ENCODE results near the gene SIPA1L3. TPM values are rescaled to one million over a fixed set of nuclear protein-coding genes. Genes with fewer than 3 reads are reported as not detected.
"Not testable (repeated sequence)": the region's sequence is repeated elsewhere in the genome, so short reads cannot be mapped to it uniquely, and the experiment has no call there.

Gene SIPA1L3
- total and polyA plus RNA-seq, 10 of the 15 experiments (the other 5 are each of a cell fraction or from before 2014, with no cell fraction given): 0.24 to 66.2 (median 19.1) TPM

GRCh38 chr19:37864501-37864900 is 42.5 kb upstream of the SIPA1L3 start:
- Histone ChIP-seq H3K9me3 (replicated peaks; ENCODE audit: control insufficient read depth, insufficient read depth, low read length) (no peaks in the 10 kb centered on the region; the same call in 2 of the 3 replicates), H3K4me3 (no peak overlapping the region), H4K20me1 (ENCODE audit: control insufficient read depth, insufficient read depth) (no peaks in the 10 kb centered on the region), H3K4me1 (ENCODE audit: control insufficient read depth, insufficient read depth, low read length) (no peaks in the 10 kb centered on the region), H3K27ac (ENCODE audit: control insufficient read depth, insufficient read depth) (no peak overlapping the region), H2AFZ (ENCODE audit: control insufficient read depth, low read depth, low read length) (no peak overlapping the region), H3K4me2 (ENCODE audit: control insufficient read depth, insufficient read depth) (no peak overlapping the region), H3K9ac (ENCODE audit: control insufficient read depth, insufficient read depth, low read length) (no peak overlapping the region), H3K36me3 (ENCODE audit: control insufficient read depth in 2 of 2, insufficient read depth in 2 of 2, low read length in 1 of 2) (no peaks in the 10 kb centered on the region), H3K79me2 (ENCODE audit: control insufficient read depth, insufficient read depth, low read length) (no peaks in the 10 kb centered on the region), H3K27me3 (replicated peaks in 1 of 2; ENCODE audit: control insufficient read depth in 2 of 2, insufficient read depth in 2 of 2, low read length in 1 of 2) (no peaks in the 10 kb centered on the region; a peak in 1 of 4 replicates)
- ChIA-PET POLR2A (no interaction called here), SMC1A (ENCODE audit: uncharacterized antibody, unreplicated experiment) (no interaction called here), RAD21 (ENCODE audit: unreplicated experiment) (no interaction called here), CTCF (interaction anchor here (0.6 kb wide), 1 partner anchor 347 kb away, joined by 4 read pairs; no protein-coding TSS in a partner anchor)
- BruUV-seq (replicated peaks): no TSS peak
- FAIRE-seq (no peak), DNase-seq (ENCODE audit: low read depth, low spot score) (no peak), ATAC-seq (no peak)
- intact Hi-C loops (cut with micrococcal nuclease; ENCODE audit: unreplicated experiment): no loop called here
- in situ Hi-C loops (cut with MboI): no loop called here
- TF ChIP-seq ZNF592 (IDR thresholded peaks at IDR 0.05): no peak
- no peak for TF ChIP-seq SREBF1 (IDR thresholded peaks at IDR 0.05; ENCODE audit: low read length)
- no peak for TF ChIP-seq FOXK2 (IDR thresholded peaks at IDR 0.05)
- no peak for TF ChIP-seq CBFB (IDR thresholded peaks at IDR 0.05; ENCODE audit: low read depth)
- TF ChIP-seq, protein P1, sequence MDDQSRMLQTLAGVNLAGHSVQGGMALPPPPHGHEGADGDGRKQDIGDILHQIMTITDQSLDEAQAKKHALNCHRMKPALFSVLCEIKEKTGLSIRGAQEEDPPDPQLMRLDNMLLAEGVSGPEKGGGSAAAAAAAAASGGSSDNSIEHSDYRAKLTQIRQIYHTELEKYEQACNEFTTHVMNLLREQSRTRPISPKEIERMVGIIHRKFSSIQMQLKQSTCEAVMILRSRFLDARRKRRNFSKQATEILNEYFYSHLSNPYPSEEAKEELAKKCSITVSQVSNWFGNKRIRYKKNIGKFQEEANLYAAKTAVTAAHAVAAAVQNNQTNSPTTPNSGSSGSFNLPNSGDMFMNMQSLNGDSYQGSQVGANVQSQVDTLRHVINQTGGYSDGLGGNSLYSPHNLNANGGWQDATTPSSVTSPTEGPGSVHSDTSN (IDR thresholded peaks at IDR 0.05; ENCODE audit: insufficient replicate concordance, low read depth, low read length): no peak
- no peak for TF ChIP-seq CHD1 (IDR thresholded peaks at IDR 0.05; ENCODE audit: low read depth, low read length)
- TF ChIP-seq, protein P2, sequence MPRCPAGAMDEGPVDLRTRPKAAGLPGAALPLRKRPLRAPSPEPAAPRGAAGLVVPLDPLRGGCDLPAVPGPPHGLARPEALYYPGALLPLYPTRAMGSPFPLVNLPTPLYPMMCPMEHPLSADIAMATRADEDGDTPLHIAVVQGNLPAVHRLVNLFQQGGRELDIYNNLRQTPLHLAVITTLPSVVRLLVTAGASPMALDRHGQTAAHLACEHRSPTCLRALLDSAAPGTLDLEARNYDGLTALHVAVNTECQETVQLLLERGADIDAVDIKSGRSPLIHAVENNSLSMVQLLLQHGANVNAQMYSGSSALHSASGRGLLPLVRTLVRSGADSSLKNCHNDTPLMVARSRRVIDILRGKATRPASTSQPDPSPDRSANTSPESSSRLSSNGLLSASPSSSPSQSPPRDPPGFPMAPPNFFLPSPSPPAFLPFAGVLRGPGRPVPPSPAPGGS (IDR thresholded peaks at IDR 0.05; ENCODE audit: borderline replicate concordance, insufficient read depth, low read depth, low read length, poor library complexity, severe bottlenecking): no peak
- TF ChIP-seq RUNX3 (IDR thresholded peaks at IDR 0.05; ENCODE audit: low read length): no peak
- WGBS (ENCODE audit: insufficient coverage, insufficient replicate concordance, low lambda C conversion rate, missing lambda C conversion rate): 60% methylated on average over 3 of the region's 3 CpGs

GRCh38 chr19:37865930-37866329 is 41.1 kb upstream of the SIPA1L3 start:
- in situ Hi-C loops (cut with MboI); BruUV-seq (replicated peaks); H3K4me1 ChIP-seq (ENCODE audit: control insufficient read depth, insufficient read depth, low read length); H3K27ac ChIP-seq (ENCODE audit: control insufficient read depth, insufficient read depth); SMC1A ChIA-PET (ENCODE audit: uncharacterized antibody, unreplicated experiment); intact Hi-C loops (cut with micrococcal nuclease; ENCODE audit: unreplicated experiment); H3K9ac ChIP-seq (ENCODE audit: control insufficient read depth, insufficient read depth, low read length); H3K79me2 ChIP-seq (ENCODE audit: control insufficient read depth, insufficient read depth, low read length); FAIRE-seq; H3K4me2 ChIP-seq (ENCODE audit: control insufficient read depth, insufficient read depth); H4K20me1 ChIP-seq (ENCODE audit: control insufficient read depth, insufficient read depth); H3K36me3 ChIP-seq (ENCODE audit: control insufficient read depth in 2 of 2, insufficient read depth in 2 of 2, low read length in 1 of 2); H2AFZ ChIP-seq (ENCODE audit: control insufficient read depth, low read depth, low read length); DNase-seq (ENCODE audit: low read depth, low spot score); ATAC-seq; RAD21 ChIA-PET (ENCODE audit: unreplicated experiment); CTCF ChIA-PET; H3K9me3 ChIP-seq (replicated peaks; ENCODE audit: control insufficient read depth, insufficient read depth, low read length); H3K4me3 ChIP-seq; H3K27me3 ChIP-seq (replicated peaks in 1 of 2; ENCODE audit: control insufficient read depth in 2 of 2, insufficient read depth in 2 of 2, low read length in 1 of 2): not testable (repeated sequence)
- POLR2A ChIA-PET: interaction anchor here (0.7 kb wide), 1 partner anchor 119 kb away, joined by 4 read pairs; no protein-coding TSS in a partner anchor
- WGBS (ENCODE audit: insufficient coverage, insufficient replicate concordance, low lambda C conversion rate, missing lambda C conversion rate): 40% methylated on average over 8 of the region's 9 CpGs

Measured in GM12878 (cell line).